HG03095 (cell line): ENCODE data around the gene HSPBAP1.

Source experiments
- ATAC-seq: cut with Tn5 transposase; IDR thresholded peaks from one replicate; pipeline ENCODE4 v1.9.1; 2021; ENCODE audit warnings: moderate library complexity; ENCODE audit not compliant: unreplicated experiment

The HSPBAP1 gene

GRCh38 chr3:122793568-122794416 is at the start of gene HSPBAP1:
TSS of gene HSPBAP1 (minus strand) at chr3:122793831. CDS start at chr3:122793680, 151 bp downstream.
- peak; percentile 53 for ATAC-seq

- ATAC-seq: no peak
Observed at GRCh38 chr3:122835590-122835989, 42.0 kb upstream of the HSPBAP1 start.

GRCh38 chr3:122828281-122828680 is 34.6 kb upstream of the HSPBAP1 start:
- ATAC-seq: no peak

GRCh38 chr3:122826278-122826677 is 32.6 kb upstream of the HSPBAP1 start:
- no peak for ATAC-seq

- ATAC-seq: no peak
Observed at GRCh38 chr3:122825460-122825859, 31.8 kb upstream of the HSPBAP1 start.

- ATAC-seq: no peak
Observed at GRCh38 chr3:122824465-122825381, 31.1 kb upstream of the HSPBAP1 start.

GRCh38 chr3:122816587-122816986 is 23.0 kb upstream of the HSPBAP1 start:
- ATAC-seq: no peak

- no peak for ATAC-seq
Observed at GRCh38 chr3:122810734-122811133, 17.1 kb upstream of the HSPBAP1 start.

- ATAC-seq: no peak
Observed at GRCh38 chr3:122803977-122804376, 10.3 kb upstream of the HSPBAP1 start.

GRCh38 chr3:122802323-122802722 is 8.7 kb upstream of the HSPBAP1 start:
- ATAC-seq: no peak

- no peak for ATAC-seq
Observed at GRCh38 chr3:122800706-122801237, 7.1 kb upstream of the HSPBAP1 start.

- ATAC-seq: no peak
Observed at GRCh38 chr3:122800031-122800430, 6.4 kb upstream of the HSPBAP1 start.

- no peak for ATAC-seq
Observed at GRCh38 chr3:122799322-122799721, 5.7 kb upstream of the HSPBAP1 start.

- ATAC-seq: no peak
Observed at GRCh38 chr3:122797291-122797690, 3.7 kb upstream of the HSPBAP1 start.

GRCh38 chr3:122795674-122796195 is 2.1 kb upstream of the HSPBAP1 start:
- no peak for ATAC-seq

- ATAC-seq: peak; percentile 70
Observed at GRCh38 chr3:122794779-122795673, 1.4 kb upstream of the HSPBAP1 start, which contains the start of gene SLC49A4. TSS of gene SLC49A4 (plus strand) at chr3:122795069. CDS start at chr3:122795193, 124 bp downstream.

- no peak for ATAC-seq
Observed at GRCh38 chr3:122794483-122794778, 800 bp upstream of the HSPBAP1 start.

GRCh38 chr3:122789585-122790273 is 3.9 kb downstream of the HSPBAP1 start:
- ATAC-seq: no peak

- no peak for ATAC-seq
Observed at GRCh38 chr3:122787872-122788271, 5.8 kb downstream of the HSPBAP1 start.

- no peak for ATAC-seq
Observed at GRCh38 chr3:122786066-122786465, 7.6 kb downstream of the HSPBAP1 start.
